ENCODE measurements around the gene TMEM218.

TMEM218 gene

DNA sequence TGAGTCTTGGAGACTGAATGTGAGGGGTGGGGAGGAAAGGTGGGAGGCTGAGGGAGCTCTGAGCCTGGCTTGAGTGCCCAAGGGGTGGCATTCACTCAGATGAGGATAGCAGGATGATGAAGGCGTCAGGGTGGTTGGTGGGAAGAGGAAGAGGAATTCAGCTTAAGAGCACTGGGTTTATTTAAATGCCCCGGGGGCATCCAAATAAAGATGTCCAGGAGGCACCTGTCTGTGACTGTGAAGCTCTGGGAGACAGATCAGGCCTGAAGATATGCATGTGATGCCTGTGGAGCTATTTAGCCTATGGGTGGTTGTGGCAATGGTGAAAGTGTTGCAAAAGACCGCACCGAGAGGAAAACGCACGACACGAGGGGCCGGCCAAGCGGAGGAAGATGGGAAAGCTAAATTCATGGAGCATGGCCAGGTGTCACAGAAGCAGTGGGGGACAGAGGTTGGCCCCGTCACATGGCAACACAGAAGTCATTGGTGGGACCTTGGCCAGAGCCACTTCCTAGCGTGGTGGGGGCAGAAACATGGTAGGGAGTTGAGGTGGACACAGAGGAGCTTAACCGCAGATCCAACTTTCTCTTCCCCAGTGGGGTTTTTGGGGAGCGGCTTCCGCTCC is 32.8 kb downstream of the TMEM218 start:
- no peak for DNase-seq (ENCODE audit: extremely low read depth, low read depth)
- no peak overlapping the region for H3K4me3 ChIP-seq (replicated peaks; ENCODE audit: low read depth, low read length)
- TF ChIP-seq, protein P1, sequence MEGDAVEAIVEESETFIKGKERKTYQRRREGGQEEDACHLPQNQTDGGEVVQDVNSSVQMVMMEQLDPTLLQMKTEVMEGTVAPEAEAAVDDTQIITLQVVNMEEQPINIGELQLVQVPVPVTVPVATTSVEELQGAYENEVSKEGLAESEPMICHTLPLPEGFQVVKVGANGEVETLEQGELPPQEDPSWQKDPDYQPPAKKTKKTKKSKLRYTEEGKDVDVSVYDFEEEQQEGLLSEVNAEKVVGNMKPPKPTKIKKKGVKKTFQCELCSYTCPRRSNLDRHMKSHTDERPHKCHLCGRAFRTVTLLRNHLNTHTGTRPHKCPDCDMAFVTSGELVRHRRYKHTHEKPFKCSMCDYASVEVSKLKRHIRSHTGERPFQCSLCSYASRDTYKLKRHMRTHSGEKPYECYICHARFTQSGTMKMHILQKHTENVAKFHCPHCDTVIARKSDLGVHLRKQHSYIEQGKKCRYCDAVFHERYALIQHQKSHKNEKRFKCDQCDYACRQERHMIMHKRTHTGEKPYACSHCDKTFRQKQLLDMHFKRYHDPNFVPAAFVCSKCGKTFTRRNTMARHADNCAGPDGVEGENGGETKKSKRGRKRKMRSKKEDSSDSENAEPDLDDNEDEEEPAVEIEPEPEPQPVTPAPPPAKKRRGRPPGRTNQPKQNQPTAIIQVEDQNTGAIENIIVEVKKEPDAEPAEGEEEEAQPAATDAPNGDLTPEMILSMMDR (IDR thresholded peaks at IDR 0.05; ENCODE audit: low read depth, low read length, missing control alignments), result no peak

DNA sequence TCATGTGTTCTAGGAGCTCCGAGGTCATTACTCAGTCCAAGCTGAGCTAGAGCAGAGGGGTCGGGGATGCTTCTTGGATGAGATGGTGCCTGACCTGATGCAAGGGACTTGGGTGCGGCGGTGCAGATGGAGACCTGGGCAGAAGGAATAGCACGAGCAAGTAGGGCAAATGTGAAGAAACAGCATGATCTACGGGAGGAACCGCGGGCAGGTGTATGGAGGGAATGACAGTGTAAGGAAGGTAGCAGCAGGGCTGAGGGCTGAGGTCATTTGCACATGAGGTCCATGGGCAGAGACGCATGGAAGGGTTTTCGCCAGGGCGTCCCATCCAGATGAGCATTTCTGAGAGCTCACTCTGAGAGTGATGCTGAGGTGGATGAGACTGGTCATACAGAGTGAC is 33.4 kb downstream of the TMEM218 start:
- DNase-seq (ENCODE audit: extremely low read depth, low read depth), result no peak
- no peak overlapping the region for H3K4me3 ChIP-seq (replicated peaks; ENCODE audit: low read depth, low read length)
- TF ChIP-seq, protein P1 (IDR thresholded peaks at IDR 0.05; ENCODE audit: low read depth, low read length, missing control alignments), result no peak

DNA sequence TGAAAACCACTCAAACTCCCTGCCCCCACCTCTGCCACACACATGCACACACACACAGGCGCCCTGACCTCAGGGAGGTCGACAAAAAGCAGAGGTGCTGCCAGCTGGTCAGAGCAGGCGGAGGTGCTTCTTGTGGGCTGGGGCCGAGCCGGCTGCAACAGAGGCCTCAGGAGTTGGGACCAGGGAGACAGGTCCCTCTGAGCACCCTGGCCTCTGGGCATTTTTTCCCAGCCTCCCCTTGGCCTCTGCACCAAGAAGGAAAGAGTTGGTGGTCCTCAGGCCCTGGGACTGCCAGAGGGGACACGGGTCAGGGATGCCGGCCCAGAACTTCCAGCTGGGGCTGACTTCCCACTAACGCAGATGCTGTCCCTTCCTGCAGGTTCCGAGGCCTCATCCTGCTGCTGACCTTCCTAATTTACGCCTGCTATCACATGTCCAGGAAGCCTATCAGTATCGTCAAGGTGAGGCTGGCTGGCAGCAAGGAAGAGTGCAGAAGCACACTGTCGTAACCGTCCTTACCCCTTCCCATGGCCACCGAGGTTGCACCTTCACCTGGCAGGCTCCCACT is 35.0 kb downstream of the TMEM218 start:
- no peak for DNase-seq (ENCODE audit: extremely low read depth, low read depth)
- TF ChIP-seq, protein P1 (IDR thresholded peaks at IDR 0.05; ENCODE audit: low read depth, low read length, missing control alignments), result no peak
- no peak overlapping the region for H3K4me3 ChIP-seq (replicated peaks; ENCODE audit: low read depth, low read length)

DNA sequence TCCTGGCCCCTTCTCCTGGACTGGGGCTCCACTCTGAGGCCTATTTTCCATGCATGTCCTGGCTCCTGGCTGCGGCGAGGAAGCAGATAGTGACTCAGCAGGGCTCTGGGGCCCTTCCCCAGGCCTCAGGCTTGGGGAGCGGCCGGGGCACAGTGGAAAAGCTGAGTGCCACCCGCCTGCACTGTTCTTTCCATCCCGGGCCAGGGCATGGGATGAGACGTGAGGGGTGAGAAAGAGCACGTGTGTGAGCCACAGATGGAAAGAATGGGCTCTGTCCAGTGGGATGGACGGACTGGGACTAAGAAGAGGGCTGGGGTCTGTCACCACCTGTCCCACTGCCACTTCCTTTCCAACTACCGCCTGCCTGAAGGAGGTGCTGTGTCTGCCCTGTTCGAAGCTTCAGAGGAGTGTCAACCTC is 35.5 kb downstream of the TMEM218 start:
- no peak for DNase-seq (ENCODE audit: extremely low read depth, low read depth)
- TF ChIP-seq, protein P1 (IDR thresholded peaks at IDR 0.05; ENCODE audit: low read depth, low read length, missing control alignments), result no peak
- H3K4me3 ChIP-seq (replicated peaks; ENCODE audit: low read depth, low read length), result no peak overlapping the region

DNA sequence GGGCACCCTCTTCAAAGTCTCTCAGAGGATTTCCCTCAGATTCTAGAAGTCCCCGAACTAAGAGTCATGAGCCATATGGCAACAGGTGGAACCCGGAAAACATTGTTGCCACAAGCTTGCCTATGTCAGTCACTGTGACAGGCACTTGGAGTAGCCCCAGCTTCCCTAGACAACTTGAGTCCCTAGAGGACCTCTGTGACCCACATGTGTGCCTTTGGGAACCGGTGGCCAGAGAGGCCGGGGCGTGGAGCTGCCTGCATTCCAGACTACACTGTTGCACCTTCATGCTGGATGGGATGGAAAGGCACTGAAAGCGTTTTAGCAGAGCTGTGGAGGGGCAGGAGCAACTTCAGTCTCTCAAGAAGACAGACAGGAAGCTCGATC is 36.2 kb downstream of the TMEM218 start:
- DNase-seq (ENCODE audit: extremely low read depth, low read depth), result no peak
- no peak overlapping the region for H3K4me3 ChIP-seq (replicated peaks; ENCODE audit: low read depth, low read length)
- TF ChIP-seq, protein P1 (IDR thresholded peaks at IDR 0.05; ENCODE audit: low read depth, low read length, missing control alignments), result no peak

DNA sequence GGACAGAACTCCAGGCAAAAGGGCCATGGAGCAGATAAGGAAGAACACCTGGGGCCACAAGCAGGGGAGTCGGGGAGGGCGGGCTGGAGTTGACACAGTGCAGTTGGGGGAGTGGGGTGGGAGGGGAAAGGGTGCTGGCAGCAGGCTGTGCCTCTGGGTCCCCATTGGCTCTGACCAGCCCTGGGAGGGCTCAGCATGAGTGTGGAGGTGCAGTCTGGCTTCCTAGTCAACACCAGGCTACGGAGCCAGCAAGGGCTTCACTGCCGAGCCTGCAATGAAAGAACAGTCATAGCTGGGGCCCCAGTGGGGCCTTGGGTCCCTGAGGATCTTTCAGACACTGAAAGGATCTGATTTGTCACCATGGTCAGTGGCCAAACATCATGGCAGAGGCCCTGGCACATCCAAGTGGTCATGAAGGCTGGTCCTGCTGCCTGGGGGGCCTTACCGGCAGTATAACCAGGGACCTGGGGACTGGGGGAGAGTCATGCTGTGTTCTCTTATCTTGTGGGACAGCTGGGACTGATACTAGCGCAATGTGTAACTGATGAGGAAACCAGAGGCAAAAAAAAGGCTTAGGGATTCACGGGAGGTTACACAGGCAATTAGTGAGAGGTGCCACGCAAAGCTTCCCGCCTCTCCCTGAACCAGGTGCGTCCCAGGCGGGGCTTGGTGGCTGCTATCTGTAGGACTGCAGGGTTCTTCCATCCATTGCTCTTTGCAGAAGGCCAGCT is 36.8 kb downstream of the TMEM218 start:
- TF ChIP-seq, protein P1 (IDR thresholded peaks at IDR 0.05; ENCODE audit: low read depth, low read length, missing control alignments), result no peak
- DNase-seq (ENCODE audit: extremely low read depth, low read depth), result no peak
- H3K4me3 ChIP-seq (replicated peaks; ENCODE audit: low read depth, low read length), result no peak overlapping the region

Data from HFF-Myc (cell line).